ENCODE measurements around the gene OR8G1.

The OR8G1 gene, protein sequence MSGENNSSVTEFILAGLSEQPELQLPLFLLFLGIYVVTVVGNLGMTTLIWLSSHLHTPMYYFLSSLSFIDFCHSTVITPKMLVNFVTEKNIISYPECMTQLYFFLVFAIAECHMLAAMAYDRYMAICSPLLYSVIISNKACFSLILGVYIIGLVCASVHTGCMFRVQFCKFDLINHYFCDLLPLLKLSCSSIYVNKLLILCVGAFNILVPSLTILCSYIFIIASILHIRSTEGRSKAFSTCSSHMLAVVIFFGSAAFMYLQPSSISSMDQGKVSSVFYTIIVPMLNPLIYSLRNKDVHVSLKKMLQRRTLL

GRCh38 chr11:124240621-124241397, at the start of gene OR8G1:
TSS of gene OR8G1 (plus strand) at chr11:124241095. CDS start at chr11:124249676, 8,581 bp downstream.
- DNase-seq (ENCODE audit: low read depth), result no peak
- H3K4me3 ChIP-seq (ENCODE audit: low read depth, low read length), result no peak within 1 kb of the TSS
- no peak for TF ChIP-seq CTCF (IDR thresholded peaks at IDR 0.05; ENCODE audit: low read depth, low read length, missing control alignments)

DNA sequence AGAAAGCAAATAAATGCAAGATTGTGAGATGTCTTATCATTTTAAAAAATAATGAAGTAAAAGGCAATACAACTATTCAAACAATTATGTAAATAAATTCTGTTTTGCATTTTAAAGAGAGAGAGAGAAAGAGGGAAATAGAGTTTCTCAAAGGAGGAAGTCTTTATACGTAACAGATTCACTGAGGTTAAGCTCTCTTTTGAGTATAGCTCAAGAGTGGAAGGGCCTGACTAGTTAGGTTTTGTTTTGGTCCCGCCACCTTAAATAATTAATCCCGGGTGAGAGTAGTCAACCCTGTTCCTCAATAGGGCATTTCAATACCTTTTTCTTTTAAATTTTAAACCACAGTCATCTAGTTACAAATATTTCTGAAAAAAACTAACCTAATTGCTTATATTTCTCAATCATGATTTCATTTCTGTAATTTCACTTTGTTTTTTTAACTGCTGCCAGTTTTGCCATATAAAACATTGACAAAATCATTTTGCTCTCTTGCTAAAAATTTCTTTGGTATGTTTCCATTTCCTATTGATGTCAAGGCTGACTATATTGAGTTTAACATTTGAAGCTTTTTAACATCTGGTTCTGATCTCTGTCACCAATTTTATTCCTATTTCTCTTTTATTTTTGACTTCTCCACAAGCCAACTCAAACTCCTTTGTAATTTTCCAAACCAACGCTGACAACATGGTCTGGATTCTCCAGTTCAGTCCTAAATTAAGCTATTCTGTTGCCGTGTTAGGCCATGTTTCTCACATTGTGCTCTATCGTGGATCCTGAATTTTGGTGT, 47.5 kb upstream of the OR8G1 start:
- no peak for TF ChIP-seq CTCF (IDR thresholded peaks at IDR 0.05; ENCODE audit: low read depth, low read length, missing control alignments)
- DNase-seq (ENCODE audit: low read depth), result no peak
- no peak overlapping the region for H3K4me3 ChIP-seq (ENCODE audit: low read depth, low read length)

GRCh38 chr11:124194293-124195188, 46.4 kb upstream of the OR8G1 start:
- no peak for DNase-seq (ENCODE audit: low read depth)
- no peak overlapping the region for H3K4me3 ChIP-seq (ENCODE audit: low read depth, low read length)
- no peak for TF ChIP-seq CTCF (IDR thresholded peaks at IDR 0.05; ENCODE audit: low read depth, low read length, missing control alignments)

- no peak overlapping the region for H3K4me3 ChIP-seq (ENCODE audit: low read depth, low read length)
- peak; percentile 26 for DNase-seq (ENCODE audit: low read depth)
- peak; percentile 83 for TF ChIP-seq CTCF (IDR thresholded peaks at IDR 0.05; ENCODE audit: low read depth, low read length, missing control alignments)
Observed at GRCh38 chr11:124195189-124195734, 45.6 kb upstream of the OR8G1 start.

DNA sequence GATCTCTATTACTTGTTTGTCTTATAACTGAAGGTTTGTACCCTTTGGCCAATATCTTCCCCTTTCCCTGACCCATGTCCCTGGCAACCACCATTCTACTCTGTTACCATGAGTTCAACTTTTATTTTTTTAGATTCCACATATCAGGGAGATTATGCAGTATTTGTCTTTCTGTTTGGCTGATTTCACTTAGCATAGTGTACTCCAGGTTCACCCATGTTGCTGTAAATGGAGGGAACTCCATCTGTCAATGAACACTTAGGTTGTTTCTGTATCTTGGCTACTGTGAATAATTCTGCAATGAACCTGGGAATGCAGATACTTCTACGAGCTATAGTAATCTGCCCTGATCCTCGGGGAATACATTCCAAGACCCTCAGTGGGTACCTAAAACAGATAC, 42.9 kb upstream of the OR8G1 start:
- DNase-seq (ENCODE audit: low read depth), result no peak
- no peak overlapping the region for H3K4me3 ChIP-seq (ENCODE audit: low read depth, low read length)
- no peak for TF ChIP-seq CTCF (IDR thresholded peaks at IDR 0.05; ENCODE audit: low read depth, low read length, missing control alignments)

- no peak for TF ChIP-seq CTCF (IDR thresholded peaks at IDR 0.05; ENCODE audit: low read depth, low read length, missing control alignments)
- no peak for DNase-seq (ENCODE audit: low read depth)
- H3K4me3 ChIP-seq (ENCODE audit: low read depth, low read length), result no peak overlapping the region
Observed at GRCh38 chr11:124198897-124199296, 42.0 kb upstream of the OR8G1 start.

Data from GM12864 (cell line).